EH (cell line): ENCODE data around the gene PITHD1.
"Not testable (repeated sequence)": the region's sequence is repeated elsewhere in the genome, so short reads cannot be mapped to it uniquely, and the experiment has no call there.

Source experiments
- DNase-seq: peaks from one replicate; pipeline ENCODE4 v3.0.0-alpha.2; 2015; ENCODE audit warnings: low read depth

PITHD1 gene

DNA sequence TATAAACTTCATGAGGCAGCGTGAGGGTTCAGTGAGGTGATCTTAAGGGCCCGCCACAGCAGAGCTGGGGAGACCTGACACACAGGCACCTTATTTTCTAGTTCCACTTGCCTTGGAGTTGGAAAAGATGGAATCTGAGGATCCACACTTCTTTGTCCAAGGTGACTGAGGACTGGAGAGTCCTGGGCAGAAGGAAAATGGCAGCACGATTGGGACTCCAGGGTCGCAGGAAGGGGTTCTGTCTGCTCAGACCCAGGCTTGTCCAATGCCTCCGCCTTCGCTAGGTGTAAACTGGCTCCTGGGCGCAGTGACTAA, 21.0 kb downstream of the PITHD1 start:
- no peak for DNase-seq

DNA sequence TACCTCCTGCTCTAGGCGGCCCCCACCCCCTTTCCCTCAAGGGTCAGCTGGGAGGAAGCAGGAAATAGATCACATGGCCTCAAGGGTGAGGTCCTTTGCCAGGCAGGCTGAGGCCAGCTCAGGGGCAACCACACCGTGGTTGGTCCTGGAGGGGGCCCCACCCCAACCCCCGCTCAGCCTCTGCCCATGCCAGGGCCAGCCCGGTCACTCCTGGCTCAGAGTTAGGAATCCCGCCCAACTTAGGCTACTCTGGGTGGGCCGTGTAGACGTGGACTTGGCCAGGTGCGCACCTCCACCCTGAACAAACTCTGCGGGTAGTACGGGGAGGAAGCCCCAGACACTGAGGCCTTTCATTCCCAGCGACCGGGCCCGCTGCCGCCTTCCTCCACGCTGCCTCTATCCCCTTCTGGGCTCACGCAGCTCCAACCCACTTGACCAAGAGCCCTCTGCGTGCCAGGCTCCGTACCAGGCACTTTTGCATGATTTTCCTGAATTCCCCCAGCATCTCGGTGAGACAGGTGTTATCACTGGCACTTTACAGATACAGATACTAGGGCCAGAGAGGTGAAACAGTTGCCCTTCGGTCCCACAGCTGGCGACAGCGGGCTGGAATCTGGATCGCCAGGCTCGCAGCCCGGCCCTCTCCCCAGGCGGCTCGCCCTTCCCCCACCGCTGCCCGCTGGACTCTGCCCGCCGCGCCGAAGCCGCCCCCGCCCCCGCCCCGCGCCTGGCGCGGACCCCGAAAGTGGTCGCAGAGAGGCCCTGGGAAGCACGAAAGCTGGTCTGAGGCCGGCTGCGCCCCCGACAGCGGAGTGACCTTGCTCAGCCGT, 21.6 kb downstream of the PITHD1 start:
- DNase-seq = peak; percentile 80

- DNase-seq = peak; percentile 95
These were observed 22.5 kb downstream of the PITHD1 start, which contains the start of gene GALE for GRCh38 chr1:23800400-23801337. Gene GALE (minus strand): TSS chr1:23800754. CDS start chr1:23799007, 1,747 bp downstream.

DNA sequence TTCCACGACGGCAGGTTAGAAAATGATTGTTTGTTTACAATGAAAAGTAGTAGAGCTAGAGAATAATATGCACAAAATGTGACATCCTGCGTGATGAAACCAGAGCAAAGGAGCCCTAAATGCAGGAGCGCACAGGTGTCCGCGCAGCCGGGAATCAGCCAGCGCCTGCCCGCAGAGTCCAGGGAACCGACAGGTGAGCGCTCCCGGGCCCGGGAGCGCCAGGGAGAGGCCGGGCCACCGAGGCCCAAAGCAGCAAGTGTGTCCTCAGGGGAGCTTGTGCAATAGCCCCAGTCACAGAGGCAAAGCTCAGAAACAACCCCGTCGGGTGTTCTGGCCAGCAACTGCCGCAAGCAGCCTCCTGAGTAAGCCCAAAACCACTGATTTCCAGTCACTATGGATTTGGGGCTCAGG, 23.1 kb downstream of the PITHD1 start:
- no peak for DNase-seq

- DNase-seq = no peak
These were observed 23.7 kb downstream of the PITHD1 start for GRCh38 chr1:23801876-23802275.

DNA sequence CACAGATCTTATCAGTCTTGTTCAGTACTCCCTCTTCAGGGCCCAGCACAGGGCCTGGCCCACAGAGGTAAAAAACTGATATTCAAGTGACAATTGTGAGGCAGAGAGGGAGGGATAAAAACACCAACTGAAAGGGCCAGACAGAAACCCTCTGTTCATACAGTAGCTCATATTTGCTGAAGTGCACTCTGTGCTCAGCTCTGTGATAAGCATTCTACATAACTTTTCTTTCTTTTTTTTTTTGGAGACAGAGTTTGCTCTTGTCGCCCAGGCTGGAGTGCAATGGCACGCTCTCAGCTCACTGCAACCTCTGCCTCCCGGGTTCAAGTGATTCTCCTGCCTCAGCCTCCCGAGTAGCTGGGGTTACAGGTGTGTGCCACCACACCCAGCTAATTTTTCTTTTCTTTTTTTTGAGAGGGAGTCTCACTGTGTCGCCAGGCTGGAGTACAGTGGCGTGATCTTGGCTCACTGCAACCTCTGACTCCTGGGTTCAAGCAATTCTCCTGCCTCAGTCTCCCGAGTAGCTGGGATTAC, 24.7 kb downstream of the PITHD1 start:
- DNase-seq = not testable (repeated sequence)

DNA sequence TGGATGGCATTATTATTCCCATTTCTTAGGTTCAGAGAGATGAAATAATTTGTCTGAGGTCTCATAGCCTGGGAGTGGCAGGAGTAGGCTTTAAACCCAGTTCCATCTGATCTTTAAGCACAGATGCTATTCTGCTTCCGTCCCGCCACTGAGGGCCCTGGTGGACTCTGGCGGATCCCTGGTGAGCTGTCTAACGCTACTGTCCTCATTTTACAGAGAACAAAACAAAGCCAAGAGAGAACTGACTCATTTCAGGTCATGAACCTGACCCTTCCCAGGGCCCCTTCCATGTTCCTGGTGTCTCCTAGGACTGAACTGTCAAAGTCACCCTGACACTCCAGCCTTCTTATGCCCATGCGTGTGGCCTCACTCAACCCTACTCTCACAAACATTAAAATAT, 25.5 kb downstream of the PITHD1 start:
- no peak for DNase-seq

- no peak for DNase-seq
These were observed 26.1 kb downstream of the PITHD1 start for GRCh38 chr1:23804183-23804835.

GRCh38 chr1:23805025-23805424, 26.8 kb downstream of the PITHD1 start:
- no peak for DNase-seq

DNA sequence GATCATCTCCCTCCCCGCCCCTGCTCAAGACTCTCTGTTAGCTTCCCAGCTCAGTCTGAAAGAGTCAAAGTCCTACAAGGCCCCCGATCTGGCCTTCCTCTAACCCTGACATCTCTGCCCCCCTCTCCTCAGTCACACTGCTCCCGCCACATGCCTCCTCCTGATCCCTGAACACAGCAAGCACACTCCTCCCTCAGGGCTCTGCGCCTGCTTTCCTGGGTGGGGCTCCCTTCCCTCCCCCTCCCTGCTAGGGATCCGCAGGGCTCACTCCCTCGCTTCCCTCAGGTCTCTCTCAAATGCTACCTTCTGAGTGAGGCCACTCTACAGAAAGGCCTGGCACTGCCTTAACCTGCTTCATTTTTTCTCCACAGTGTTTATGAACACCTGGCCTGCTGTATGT, 28.1 kb downstream of the PITHD1 start:
- no peak for DNase-seq

DNA sequence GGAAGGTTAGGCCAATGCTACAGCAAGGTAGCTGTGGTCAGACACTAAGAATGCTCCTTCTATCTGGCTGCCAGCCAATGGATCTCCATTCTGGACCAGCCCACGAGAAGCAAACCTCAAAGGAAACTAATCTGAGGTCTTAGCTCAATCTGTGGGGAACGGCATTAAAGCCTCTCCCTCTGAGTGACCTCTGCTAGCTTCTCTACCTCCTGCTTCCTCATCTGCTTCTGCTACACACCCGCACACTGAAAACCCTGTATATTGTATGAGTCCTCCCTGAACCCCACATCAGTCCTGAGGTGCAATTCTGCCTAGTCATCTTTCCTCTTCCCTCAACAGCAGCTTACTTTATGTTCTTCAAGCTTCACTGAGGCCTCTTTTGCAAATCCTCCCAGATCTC, 29.2 kb downstream of the PITHD1 start:
- no peak for DNase-seq

DNA sequence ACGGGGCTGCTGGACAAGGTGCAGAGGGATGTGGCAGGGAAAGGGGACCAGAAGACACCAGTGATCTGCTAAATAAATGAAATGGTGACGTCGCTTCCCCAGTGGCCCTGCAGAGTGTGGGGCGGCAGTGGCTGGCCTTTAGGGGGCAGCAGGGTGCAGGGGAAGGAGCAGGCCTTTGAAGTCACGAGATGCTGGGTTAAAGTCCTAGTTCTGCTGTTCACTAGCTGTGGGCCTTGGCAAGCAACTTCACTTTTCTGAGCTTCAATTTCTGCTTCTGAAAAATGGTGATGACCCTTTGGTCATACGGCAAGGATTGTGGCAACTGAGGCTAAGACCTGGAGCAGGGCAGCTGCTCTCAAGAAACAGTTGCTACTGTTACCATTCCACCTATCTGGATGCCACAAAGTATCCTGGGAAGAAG, 31.5 kb downstream of the PITHD1 start:
- peak; percentile 68 for DNase-seq

GRCh38 chr1:23810818-23811540, 32.8 kb downstream of the PITHD1 start:
- peak; percentile 35 for DNase-seq

GRCh38 chr1:23814016-23814415, 35.8 kb downstream of the PITHD1 start:
- DNase-seq = no peak

GRCh38 chr1:23816361-23816760, 38.1 kb downstream of the PITHD1 start:
- no peak for DNase-seq

- no peak for DNase-seq
These were observed 38.7 kb downstream of the PITHD1 start for GRCh38 chr1:23816906-23817305.

DNA sequence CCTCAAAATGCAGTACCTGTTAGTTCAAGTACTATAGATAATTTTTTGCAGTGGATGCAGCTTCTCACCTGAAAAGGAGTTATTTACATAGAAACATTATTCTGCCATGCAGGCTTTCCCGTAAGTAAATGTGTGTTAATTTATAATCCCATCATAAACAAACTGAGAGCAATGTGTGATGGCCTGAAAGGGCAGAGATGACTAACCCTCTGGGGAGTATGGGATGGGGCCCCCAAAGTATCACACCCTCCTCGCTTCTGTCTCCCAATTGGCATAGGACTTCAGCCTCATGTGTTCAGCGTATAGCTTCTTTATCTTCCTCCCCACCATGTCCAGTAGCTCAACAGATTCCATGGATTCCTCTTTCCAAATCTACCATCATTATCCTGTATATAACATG, 39.4 kb downstream of the PITHD1 start:
- DNase-seq = no peak

- no peak for DNase-seq
These were observed 45.5 kb downstream of the PITHD1 start for GRCh38 chr1:23823767-23824166.

DNA sequence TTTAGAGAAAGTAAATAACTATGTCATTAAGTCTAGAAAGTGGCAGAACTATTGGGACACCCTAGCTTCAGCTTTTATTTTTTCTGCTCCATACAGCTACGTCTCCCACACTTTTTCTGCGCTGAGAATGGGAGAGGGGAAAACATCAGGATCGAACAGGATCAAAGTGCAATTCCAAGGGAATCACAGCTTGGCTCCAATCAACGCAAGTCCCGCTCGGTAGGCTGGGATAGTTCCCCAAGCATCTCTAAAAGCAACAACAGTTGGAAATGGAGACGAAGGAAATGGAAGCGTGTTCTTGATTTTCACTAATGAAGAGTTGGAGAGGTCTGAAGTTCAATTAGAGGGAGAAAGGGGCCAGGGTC, 46.5 kb downstream of the PITHD1 start:
- DNase-seq = no peak

- peak; percentile 91 for DNase-seq
These were observed 47.0 kb downstream of the PITHD1 start, which contains the start of gene HMGCL for GRCh38 chr1:23825076-23825761. Gene HMGCL (minus strand): TSS chr1:23825429. CDS start chr1:23825415, 14 bp downstream.
